ENCODE measurements around the gene GAB2.

Gene GAB2

GRCh38 chr11:78403781-78404180, 13.8 kb downstream of the GAB2 start:
- H3K27me3 ChIP-seq (ENCODE audit: control insufficient read depth in 1 of 2, insufficient read depth in 2 of 2, low read length in 2 of 2), result no peaks in the 10 kb centered on the region
- H3K36me3 ChIP-seq (ENCODE audit: control insufficient read depth in 1 of 2, insufficient read depth in 2 of 2, low read length in 2 of 2), result no peaks in the 10 kb centered on the region

GRCh38 chr11:78402847-78403246, 14.8 kb downstream of the GAB2 start:
- Histone ChIP-seq H3K36me3 (ENCODE audit: control insufficient read depth in 1 of 2, insufficient read depth in 2 of 2, low read length in 2 of 2) (no peaks in the 10 kb centered on the region), H3K27me3 (ENCODE audit: control insufficient read depth in 1 of 2, insufficient read depth in 2 of 2, low read length in 2 of 2) (no peaks in the 10 kb centered on the region), H3K4me3 (ENCODE audit: low read depth in 1 of 2, low read length in 2 of 2) (no peak overlapping the region), H3K9me3 (ENCODE audit: control insufficient read depth in 1 of 2, low read length in 2 of 2) (no peaks in the 10 kb centered on the region), H3K4me1 (ENCODE audit: control insufficient read depth in 1 of 2, insufficient read depth in 2 of 2, low read length in 2 of 2) (no peaks in the 10 kb centered on the region), H3K9ac (ENCODE audit: low read depth in 1 of 2, low read length in 2 of 2) (no peak overlapping the region), H3K27ac (ENCODE audit: low read depth, low read length) (no peak overlapping the region)

More at GRCh38 chr11:78403781-78404180, 13.8 kb downstream of the GAB2 start:
- H3K27ac ChIP-seq (ENCODE audit: low read depth, low read length), result no peak overlapping the region
- H3K4me1 ChIP-seq (ENCODE audit: control insufficient read depth in 1 of 2, insufficient read depth in 2 of 2, low read length in 2 of 2), result no peaks in the 10 kb centered on the region
- H3K9ac ChIP-seq (ENCODE audit: low read depth in 1 of 2, low read length in 2 of 2), result no peak overlapping the region
- H3K9me3 ChIP-seq (ENCODE audit: control insufficient read depth in 1 of 2, low read length in 2 of 2), result no peaks in the 10 kb centered on the region
- no peak overlapping the region for H3K4me3 ChIP-seq (ENCODE audit: low read depth in 1 of 2, low read length in 2 of 2)

GRCh38 chr11:78400702-78401101, 16.9 kb downstream of the GAB2 start:
- Histone ChIP-seq H3K4me1 (ENCODE audit: control insufficient read depth in 1 of 2, insufficient read depth in 2 of 2, low read length in 2 of 2) (peaks cover 0 to 9% of the 10 kb centered on the region in 2 donors), H3K9me3 (ENCODE audit: control insufficient read depth in 1 of 2, low read length in 2 of 2) (no peaks in the 10 kb centered on the region), H3K36me3 (ENCODE audit: control insufficient read depth in 1 of 2, insufficient read depth in 2 of 2, low read length in 2 of 2) (no peaks in the 10 kb centered on the region), H3K27me3 (ENCODE audit: control insufficient read depth in 1 of 2, insufficient read depth in 2 of 2, low read length in 2 of 2) (no peaks in the 10 kb centered on the region), H3K4me3 (ENCODE audit: low read depth in 1 of 2, low read length in 2 of 2) (no peak overlapping the region), H3K27ac (ENCODE audit: low read depth, low read length) (no peak overlapping the region), H3K9ac (ENCODE audit: low read depth in 1 of 2, low read length in 2 of 2) (no peak overlapping the region)

GRCh38 chr11:78400116-78400515, 17.5 kb downstream of the GAB2 start:
- Histone ChIP-seq H3K27me3 (ENCODE audit: control insufficient read depth in 1 of 2, insufficient read depth in 2 of 2, low read length in 2 of 2) (no peaks in the 10 kb centered on the region), H3K9me3 (ENCODE audit: control insufficient read depth in 1 of 2, low read length in 2 of 2) (no peaks in the 10 kb centered on the region), H3K36me3 (ENCODE audit: control insufficient read depth in 1 of 2, insufficient read depth in 2 of 2, low read length in 2 of 2) (no peaks in the 10 kb centered on the region), H3K4me1 (ENCODE audit: control insufficient read depth in 1 of 2, insufficient read depth in 2 of 2, low read length in 2 of 2) (peaks cover 0 to 14% of the 10 kb centered on the region in 2 donors), H3K4me3 (ENCODE audit: low read depth in 1 of 2, low read length in 2 of 2) (no peak overlapping the region), H3K9ac (ENCODE audit: low read depth in 1 of 2, low read length in 2 of 2) (no peak overlapping the region), H3K27ac (ENCODE audit: low read depth, low read length) (no peak overlapping the region)

GRCh38 chr11:78399136-78399535, 18.5 kb downstream of the GAB2 start:
- Histone ChIP-seq H3K27ac (ENCODE audit: low read depth, low read length) (no peak overlapping the region), H3K9ac (ENCODE audit: low read depth in 1 of 2, low read length in 2 of 2) (no peak overlapping the region), H3K4me1 (ENCODE audit: control insufficient read depth in 1 of 2, insufficient read depth in 2 of 2, low read length in 2 of 2) (peaks cover 0 to 14% of the 10 kb centered on the region in 2 donors), H3K27me3 (ENCODE audit: control insufficient read depth in 1 of 2, insufficient read depth in 2 of 2, low read length in 2 of 2) (no peaks in the 10 kb centered on the region), H3K9me3 (ENCODE audit: control insufficient read depth in 1 of 2, low read length in 2 of 2) (no peaks in the 10 kb centered on the region), H3K36me3 (ENCODE audit: control insufficient read depth in 1 of 2, insufficient read depth in 2 of 2, low read length in 2 of 2) (no peaks in the 10 kb centered on the region), H3K4me3 (ENCODE audit: low read depth in 1 of 2, low read length in 2 of 2) (no peak overlapping the region)

- no peaks in the 10 kb centered on the region for H3K27me3 ChIP-seq (ENCODE audit: control insufficient read depth in 1 of 2, insufficient read depth in 2 of 2, low read length in 2 of 2)
- no peak overlapping the region for H3K4me3 ChIP-seq (ENCODE audit: low read depth in 1 of 2, low read length in 2 of 2)
- no peaks in the 10 kb centered on the region for H3K36me3 ChIP-seq (ENCODE audit: control insufficient read depth in 1 of 2, insufficient read depth in 2 of 2, low read length in 2 of 2)
- H3K9ac ChIP-seq (ENCODE audit: low read depth in 1 of 2, low read length in 2 of 2), result no peak overlapping the region
- H3K9me3 ChIP-seq (ENCODE audit: control insufficient read depth in 1 of 2, low read length in 2 of 2), result no peaks in the 10 kb centered on the region
- peaks cover 0 to 14% of the 10 kb centered on the region in 2 donors for H3K4me1 ChIP-seq (ENCODE audit: control insufficient read depth in 1 of 2, insufficient read depth in 2 of 2, low read length in 2 of 2)
- H3K27ac ChIP-seq (ENCODE audit: low read depth, low read length), result no peak overlapping the region
Observed at GRCh38 chr11:78398715-78399114, 18.9 kb downstream of the GAB2 start.

GRCh38 chr11:78397398-78397797, 20.2 kb downstream of the GAB2 start:
- Histone ChIP-seq H3K9ac (ENCODE audit: low read depth in 1 of 2, low read length in 2 of 2) (no peak overlapping the region), H3K4me3 (ENCODE audit: low read depth in 1 of 2, low read length in 2 of 2) (no peak overlapping the region), H3K27ac (ENCODE audit: low read depth, low read length) (no peak overlapping the region), H3K4me1 (ENCODE audit: control insufficient read depth in 1 of 2, insufficient read depth in 2 of 2, low read length in 2 of 2) (peaks cover 0 to 14% of the 10 kb centered on the region in 2 donors), H3K36me3 (ENCODE audit: control insufficient read depth in 1 of 2, insufficient read depth in 2 of 2, low read length in 2 of 2) (no peaks in the 10 kb centered on the region), H3K9me3 (ENCODE audit: control insufficient read depth in 1 of 2, low read length in 2 of 2) (no peaks in the 10 kb centered on the region), H3K27me3 (ENCODE audit: control insufficient read depth in 1 of 2, insufficient read depth in 2 of 2, low read length in 2 of 2) (no peaks in the 10 kb centered on the region)

- Histone ChIP-seq H3K9me3 (ENCODE audit: control insufficient read depth in 1 of 2, low read length in 2 of 2) (no peaks in the 10 kb centered on the region), H3K4me1 (ENCODE audit: control insufficient read depth in 1 of 2, insufficient read depth in 2 of 2, low read length in 2 of 2) (peaks cover 0 to 17% of the 10 kb centered on the region in 2 donors), H3K27me3 (ENCODE audit: control insufficient read depth in 1 of 2, insufficient read depth in 2 of 2, low read length in 2 of 2) (no peaks in the 10 kb centered on the region), H3K27ac (ENCODE audit: low read depth, low read length) (no peak overlapping the region), H3K9ac (ENCODE audit: low read depth in 1 of 2, low read length in 2 of 2) (no peak overlapping the region), H3K4me3 (ENCODE audit: low read depth in 1 of 2, low read length in 2 of 2) (no peak overlapping the region), H3K36me3 (ENCODE audit: control insufficient read depth in 1 of 2, insufficient read depth in 2 of 2, low read length in 2 of 2) (no peaks in the 10 kb centered on the region)
Observed at GRCh38 chr11:78395597-78395996, 22.0 kb downstream of the GAB2 start.

- Histone ChIP-seq H3K9ac (ENCODE audit: low read depth in 1 of 2, low read length in 2 of 2) (no peak overlapping the region), H3K4me1 (ENCODE audit: control insufficient read depth in 1 of 2, insufficient read depth in 2 of 2, low read length in 2 of 2) (peaks cover 0 to 17% of the 10 kb centered on the region in 2 donors), H3K36me3 (ENCODE audit: control insufficient read depth in 1 of 2, insufficient read depth in 2 of 2, low read length in 2 of 2) (no peaks in the 10 kb centered on the region), H3K27me3 (ENCODE audit: control insufficient read depth in 1 of 2, insufficient read depth in 2 of 2, low read length in 2 of 2) (no peaks in the 10 kb centered on the region), H3K4me3 (ENCODE audit: low read depth in 1 of 2, low read length in 2 of 2) (no peak overlapping the region), H3K9me3 (ENCODE audit: control insufficient read depth in 1 of 2, low read length in 2 of 2) (no peaks in the 10 kb centered on the region), H3K27ac (ENCODE audit: low read depth, low read length) (no peak overlapping the region)
Observed at GRCh38 chr11:78392854-78393253, 24.8 kb downstream of the GAB2 start.

GRCh38 chr11:78391424-78391823, 26.2 kb downstream of the GAB2 start:
- Histone ChIP-seq H3K4me3 (ENCODE audit: low read depth in 1 of 2, low read length in 2 of 2) (no peak overlapping the region), H3K4me1 (ENCODE audit: control insufficient read depth in 1 of 2, insufficient read depth in 2 of 2, low read length in 2 of 2) (peaks cover 0 to 10% of the 10 kb centered on the region in 2 donors), H3K27ac (ENCODE audit: low read depth, low read length) (no peak overlapping the region), H3K9ac (ENCODE audit: low read depth in 1 of 2, low read length in 2 of 2) (no peak overlapping the region), H3K36me3 (ENCODE audit: control insufficient read depth in 1 of 2, insufficient read depth in 2 of 2, low read length in 2 of 2) (no peaks in the 10 kb centered on the region), H3K27me3 (ENCODE audit: control insufficient read depth in 1 of 2, insufficient read depth in 2 of 2, low read length in 2 of 2) (no peaks in the 10 kb centered on the region), H3K9me3 (ENCODE audit: control insufficient read depth in 1 of 2, low read length in 2 of 2) (no peaks in the 10 kb centered on the region)

GRCh38 chr11:78390809-78391208, 26.8 kb downstream of the GAB2 start:
- Histone ChIP-seq H3K27me3 (ENCODE audit: control insufficient read depth in 1 of 2, insufficient read depth in 2 of 2, low read length in 2 of 2) (no peaks in the 10 kb centered on the region), H3K27ac (ENCODE audit: low read depth, low read length) (no peak overlapping the region), H3K36me3 (ENCODE audit: control insufficient read depth in 1 of 2, insufficient read depth in 2 of 2, low read length in 2 of 2) (no peaks in the 10 kb centered on the region), H3K4me3 (ENCODE audit: low read depth in 1 of 2, low read length in 2 of 2) (no peak overlapping the region), H3K9me3 (ENCODE audit: control insufficient read depth in 1 of 2, low read length in 2 of 2) (peaks cover 0 to 4% of the 10 kb centered on the region in 2 donors), H3K9ac (ENCODE audit: low read depth in 1 of 2, low read length in 2 of 2) (no peak overlapping the region), H3K4me1 (ENCODE audit: control insufficient read depth in 1 of 2, insufficient read depth in 2 of 2, low read length in 2 of 2) (peaks cover 0 to 9% of the 10 kb centered on the region in 2 donors)
